Amniotic stem cell (primary cell): ENCODE results near the gene DNAJB2.
"Not testable (repeated sequence)": the region's sequence is repeated elsewhere in the genome, so short reads cannot be mapped to it uniquely, and the experiment has no call there.

Experiments
- DNase-seq: peaks from one replicate; lab custom pipeline; 2025; lab: John Stamatoyannopoulos, UW

The DNAJB2 gene

GRCh38 chr2:219258942-219259341 lies 20.2 kb upstream of the DNAJB2 start:
- not testable (repeated sequence) for DNase-seq

GRCh38 chr2:219261024-219261855 lies 17.9 kb upstream of the DNAJB2 start:
- no peak for DNase-seq

GRCh38 chr2:219266232-219266631 lies 12.9 kb upstream of the DNAJB2 start:
- no peak for DNase-seq

GRCh38 chr2:219266886-219267285 lies 12.3 kb upstream of the DNAJB2 start:
- DNase-seq = no peak

- DNase-seq = no peak
These were observed 10.9 kb upstream of the DNAJB2 start for GRCh38 chr2:219268294-219268693.

GRCh38 chr2:219269362-219270054 lies 9.7 kb upstream of the DNAJB2 start:
- no peak for DNase-seq

GRCh38 chr2:219270055-219270372 lies 9.2 kb upstream of the DNAJB2 start:
- DNase-seq = no peak

- no peak for DNase-seq
These were observed 8.1 kb upstream of the DNAJB2 start for GRCh38 chr2:219271021-219271420.

- DNase-seq = no peak
These were observed 6.8 kb upstream of the DNAJB2 start for GRCh38 chr2:219272356-219272755.

- DNase-seq = no peak
These were observed 6.2 kb upstream of the DNAJB2 start for GRCh38 chr2:219272995-219273394.

GRCh38 chr2:219273937-219274336 lies 5.2 kb upstream of the DNAJB2 start:
- no peak for DNase-seq

GRCh38 chr2:219274361-219274921 lies 4.7 kb upstream of the DNAJB2 start:
- peak; percentile 85 for DNase-seq

- DNase-seq = peak; percentile 56
These were observed 1.2 kb upstream of the DNAJB2 start for GRCh38 chr2:219277703-219278654.

- no peak for DNase-seq
These were observed 463 bp upstream of the DNAJB2 start for GRCh38 chr2:219278655-219279150.

- no peak for DNase-seq
These were observed 850 bp downstream of the DNAJB2 start for GRCh38 chr2:219279916-219280516.

- no peak for DNase-seq
These were observed 1.5 kb downstream of the DNAJB2 start for GRCh38 chr2:219280651-219281050.

GRCh38 chr2:219281588-219281987 lies 2.4 kb downstream of the DNAJB2 start:
- no peak for DNase-seq

- no peak for DNase-seq
These were observed 3.2 kb downstream of the DNAJB2 start for GRCh38 chr2:219282375-219282774.

GRCh38 chr2:219282943-219283581 lies 3.9 kb downstream of the DNAJB2 start:
- no peak for DNase-seq

GRCh38 chr2:219284501-219285372 lies 5.6 kb downstream of the DNAJB2 start:
- DNase-seq = no peak
